GM18505 (cell line): Measurements from ENCODE around the gene AMZ2.

Source experiments
- ATAC-seq: cut with Tn5 transposase; IDR thresholded peaks from one replicate; pipeline ENCODE4 v1.9.1; 2021; ENCODE audit not compliant: unreplicated experiment
- POLR2A ChIP-seq: IDR thresholded peaks from 4 replicates; pipeline ENCODE4 v1.6.1; 2011; ENCODE audit warnings: borderline replicate concordance; ENCODE audit not compliant: insufficient read depth, insufficient read length; ENCODE audit errors: extremely low read depth

Gene AMZ2

GRCh38 chr17:68302066-68302564 is 54.3 kb downstream of the AMZ2 start:
- TF ChIP-seq POLR2A: no peak
- ATAC-seq: no peak

- TF ChIP-seq POLR2A: no peak
- ATAC-seq: no peak
Observed at GRCh38 chr17:68302666-68303065, 54.8 kb downstream of the AMZ2 start.

GRCh38 chr17:68304706-68305105 is 56.9 kb downstream of the AMZ2 start:
- TF ChIP-seq POLR2A: no peak
- ATAC-seq: no peak

- ATAC-seq: no peak
- TF ChIP-seq POLR2A: no peak
Observed at GRCh38 chr17:68305142-68305541, 57.3 kb downstream of the AMZ2 start.
